T-helper 22 cell (primary cell): ENCODE measurements around the gene SNX20.

ENCODE experiments used
- DNase-seq: peaks from one replicate; pipeline ENCODE4 v3.0.0-alpha.2; 2020; ENCODE audit warnings: low read depth

SNX20 gene, protein sequence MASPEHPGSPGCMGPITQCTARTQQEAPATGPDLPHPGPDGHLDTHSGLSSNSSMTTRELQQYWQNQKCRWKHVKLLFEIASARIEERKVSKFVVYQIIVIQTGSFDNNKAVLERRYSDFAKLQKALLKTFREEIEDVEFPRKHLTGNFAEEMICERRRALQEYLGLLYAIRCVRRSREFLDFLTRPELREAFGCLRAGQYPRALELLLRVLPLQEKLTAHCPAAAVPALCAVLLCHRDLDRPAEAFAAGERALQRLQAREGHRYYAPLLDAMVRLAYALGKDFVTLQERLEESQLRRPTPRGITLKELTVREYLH

GRCh38 chr16:50681021-50681885, at the start of gene SNX20:
Gene SNX20 (minus strand): TSS chr16:50681312. CDS start chr16:50677526, 3,786 bp downstream.
- DNase-seq, result peak; percentile 60

DNA sequence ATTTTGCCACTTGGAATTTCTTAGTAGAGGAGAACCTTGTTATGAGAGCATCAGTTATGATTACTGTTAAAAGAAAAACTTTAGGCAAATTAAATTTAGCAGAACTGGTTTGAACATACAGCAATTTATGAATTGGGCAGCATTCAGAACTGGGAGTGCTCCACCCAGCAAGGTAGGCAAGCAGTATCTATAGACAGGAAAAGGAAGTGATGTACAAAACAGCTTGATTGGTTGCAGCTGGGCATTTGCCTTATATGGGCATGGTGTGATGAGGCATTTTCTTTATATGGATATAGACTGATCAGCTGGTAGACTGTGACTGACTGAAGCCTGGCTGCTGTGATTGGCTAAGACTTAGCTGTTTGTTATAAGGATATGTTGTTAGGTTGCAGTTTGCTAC, 43.2 kb upstream of the SNX20 start:
- DNase-seq, result no peak

- DNase-seq, result no peak
Measured at GRCh38 chr16:50722960-50723359, 41.8 kb upstream of the SNX20 start.

GRCh38 chr16:50722405-50722737, 41.3 kb upstream of the SNX20 start:
- DNase-seq, result no peak

- no peak for DNase-seq
Measured at GRCh38 chr16:50721549-50722404, 40.7 kb upstream of the SNX20 start.

DNA sequence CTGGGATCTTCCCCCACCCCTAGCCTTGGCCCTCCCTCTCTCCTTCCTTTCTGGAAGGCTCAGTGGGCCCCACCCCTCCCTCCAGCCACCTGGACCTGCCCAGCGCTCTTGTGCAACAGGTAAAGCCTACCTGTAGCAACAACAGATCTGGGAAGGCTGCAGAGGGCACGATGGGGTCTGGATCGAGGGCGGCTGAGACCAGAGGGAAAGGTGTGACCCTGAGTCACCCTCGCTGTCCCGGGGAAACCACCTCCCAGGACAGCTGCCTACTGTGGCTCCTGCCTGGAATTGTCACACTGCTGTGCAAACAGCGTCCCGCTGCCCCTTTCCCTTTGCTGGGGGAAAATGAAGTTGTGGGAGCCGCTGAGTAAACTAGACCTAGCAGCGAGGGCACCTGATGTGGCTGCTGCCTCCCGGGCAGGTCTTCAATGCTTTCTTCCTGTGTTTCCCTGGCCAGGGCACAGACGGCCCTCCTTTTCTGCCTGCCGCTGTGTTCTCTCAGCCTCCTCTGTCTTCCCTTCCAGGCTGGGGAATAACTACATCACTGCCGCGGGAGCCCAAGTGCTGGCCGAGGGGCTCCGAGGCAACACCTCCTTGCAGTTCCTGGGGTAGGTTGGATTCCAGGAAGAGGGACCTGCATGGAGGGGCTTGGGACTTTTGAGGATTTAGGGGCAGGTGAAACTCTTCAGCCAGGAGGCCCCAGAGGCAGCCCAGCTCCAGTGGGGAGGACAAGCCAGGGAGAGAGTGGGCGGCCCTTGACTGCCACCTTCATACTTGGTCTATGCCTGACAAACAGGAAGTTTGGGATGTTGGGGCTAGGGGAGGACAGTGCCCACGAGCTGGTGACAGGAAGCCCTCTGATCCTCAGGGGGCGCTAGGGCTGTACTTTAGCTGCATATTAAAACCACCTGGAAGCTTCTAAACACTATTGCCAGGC, 38.6 kb upstream of the SNX20 start:
- DNase-seq, result no peak

- DNase-seq, result no peak
Measured at GRCh38 chr16:50718761-50719400, 37.8 kb upstream of the SNX20 start.

- no peak for DNase-seq
Measured at GRCh38 chr16:50718061-50718760, 37.1 kb upstream of the SNX20 start.

DNA sequence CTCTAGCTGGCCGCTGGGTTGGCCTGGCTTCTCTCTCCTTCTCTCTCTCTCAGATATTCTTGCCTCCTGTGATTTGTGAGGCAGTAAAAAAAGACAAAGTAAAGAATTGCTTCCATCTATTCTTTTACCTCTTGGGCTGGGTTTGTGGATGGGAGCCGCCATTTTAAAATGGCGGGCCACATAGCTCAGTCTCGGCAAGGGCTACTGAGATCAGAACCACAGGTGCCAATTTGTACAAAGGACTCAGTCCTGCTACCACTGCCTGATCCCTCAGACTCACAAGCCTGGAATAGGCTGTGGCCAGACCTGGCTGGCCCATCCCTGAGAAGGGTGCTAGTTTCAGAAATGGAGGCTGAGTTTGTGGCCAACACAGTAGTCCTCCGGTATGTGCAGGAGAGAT, 36.4 kb upstream of the SNX20 start:
- no peak for DNase-seq

- DNase-seq, result no peak
Measured at GRCh38 chr16:50717091-50717490, 36.0 kb upstream of the SNX20 start.

DNA sequence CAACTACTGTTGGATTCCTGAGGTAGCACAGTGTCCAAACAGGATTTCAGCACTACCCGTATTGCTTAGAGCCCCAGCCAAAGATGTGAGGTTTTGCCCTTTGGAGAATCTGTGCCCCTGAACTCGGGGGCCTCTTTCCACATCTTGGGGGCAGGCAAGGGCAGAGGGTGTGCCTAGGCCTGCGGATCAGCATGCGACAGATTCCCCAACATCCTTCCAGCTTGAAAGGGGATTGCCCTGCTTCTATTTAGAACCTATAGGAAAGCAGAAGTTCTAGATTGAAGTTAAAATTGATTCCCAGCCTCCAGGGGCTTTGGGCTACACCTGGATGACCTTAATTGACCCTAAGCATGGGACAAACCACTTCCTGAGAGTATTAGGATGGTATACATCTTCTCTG, 31.8 kb upstream of the SNX20 start:
- DNase-seq, result no peak

DNA sequence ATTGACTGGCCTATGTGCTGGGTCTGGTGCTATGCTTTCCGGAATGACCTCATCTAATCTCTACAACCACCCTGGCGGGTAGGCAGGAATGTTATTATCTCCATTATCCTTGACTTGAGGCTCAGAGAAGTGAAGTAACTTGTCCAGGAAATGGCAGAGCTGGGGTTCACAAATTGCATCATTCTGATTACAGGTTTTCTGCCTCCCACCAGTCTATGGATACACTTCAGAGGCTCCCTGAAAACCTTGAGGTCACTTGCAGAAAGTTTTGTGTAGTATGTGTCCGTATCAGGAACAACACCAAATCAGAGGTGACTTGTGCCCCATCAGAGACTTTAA, 31.4 kb upstream of the SNX20 start:
- DNase-seq, result no peak

- DNase-seq, result no peak
Measured at GRCh38 chr16:50711862-50712559, 30.9 kb upstream of the SNX20 start.

GRCh38 chr16:50711040-50711439, 29.9 kb upstream of the SNX20 start:
- no peak for DNase-seq

GRCh38 chr16:50709980-50710379, 28.9 kb upstream of the SNX20 start:
- DNase-seq, result no peak

GRCh38 chr16:50709061-50709684, 28.1 kb upstream of the SNX20 start:
- no peak for DNase-seq

DNA sequence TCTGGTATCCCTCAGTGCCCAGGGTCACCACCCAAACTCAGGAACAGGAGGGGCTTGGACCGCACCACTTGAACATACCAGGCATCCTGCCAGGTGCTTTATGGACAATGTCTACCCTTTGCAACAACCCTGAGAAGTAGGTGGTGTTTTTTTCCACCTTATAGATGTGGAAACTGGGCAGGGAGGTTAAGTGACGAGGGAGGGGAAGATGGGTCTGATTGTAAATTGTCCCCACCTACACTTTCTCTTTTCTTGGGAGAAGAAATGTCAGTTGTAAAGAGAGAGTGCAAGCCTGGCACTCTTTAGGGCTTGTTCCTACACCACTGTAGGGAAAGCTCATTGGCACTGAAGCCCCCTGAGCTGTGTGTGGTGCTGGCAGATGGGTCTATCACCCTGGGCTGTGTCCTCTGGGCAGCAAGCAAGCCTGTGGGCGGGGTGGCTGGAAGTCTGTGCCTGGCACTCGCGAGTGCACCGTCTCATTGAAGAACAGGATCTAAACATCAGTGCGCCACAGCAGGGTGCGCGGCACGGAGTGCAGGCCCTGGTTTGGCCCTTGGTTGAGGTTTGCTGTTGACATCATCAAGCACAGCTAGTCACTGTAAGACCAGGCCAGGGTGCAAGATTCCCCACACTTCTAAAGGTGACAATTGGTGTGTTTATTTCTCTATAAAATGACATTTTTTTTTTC, 27.4 kb upstream of the SNX20 start:
- DNase-seq, result no peak

- no peak for DNase-seq
Measured at GRCh38 chr16:50706250-50706649, 25.1 kb upstream of the SNX20 start.
